Epithelial cell of proximal tubule (primary cell): ENCODE results near the gene MYB. TPM values are rescaled to one million over a fixed set of nuclear protein-coding genes. Genes with fewer than 3 reads are reported as not detected.
"Not testable (repeated sequence)": the region's sequence is repeated elsewhere in the genome, so short reads cannot be mapped to it uniquely, and the experiment has no call there.

Experiments used
- DNase-seq: peaks from one replicate; pipeline ENCODE4 v3.0.0-alpha.2; 2011; ENCODE audit warnings: low read depth
- H3K4me3 ChIP-seq: 2 replicates; pipeline ENCODE4 v1.5.1; 2011; ENCODE audit warnings: low read depth, mild to moderate bottlenecking, low read length
- total RNA-seq: library from RNA; depleted of rRNA; stranded (reverse); fragments of >200 nt; gene quantifications from 2 replicates; pipeline ENCODE4 v1.2.3, GENCODE V29; 2015
- TF ChIP-seq, protein P1 (sequence below): conservative IDR thresholded peaks from 2 replicates; pipeline ENCODE4 v1.5.1; 2012; ENCODE audit warnings: low read depth, mild to moderate bottlenecking, low read length

The MYB gene
- total RNA-seq, 1 donor from 2014 or later: 1.4 TPM

DNA sequence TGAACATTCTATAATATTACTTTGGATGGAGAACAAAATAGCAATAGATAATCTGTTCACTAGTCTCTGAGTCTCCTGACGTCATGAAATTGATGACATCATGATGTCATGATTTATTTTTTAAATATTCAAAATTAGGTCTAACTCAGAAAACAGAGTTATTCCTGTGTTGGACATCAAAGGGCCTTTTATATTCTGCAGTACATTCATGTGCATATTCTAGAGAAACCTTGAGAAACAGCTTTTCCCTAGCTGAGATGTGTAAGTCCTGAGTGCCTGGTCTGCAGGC is 53.3 kb downstream of the MYB start:
- H3K4me3 ChIP-seq: no peak overlapping the region
- no peak for DNase-seq
- TF ChIP-seq, protein P1, sequence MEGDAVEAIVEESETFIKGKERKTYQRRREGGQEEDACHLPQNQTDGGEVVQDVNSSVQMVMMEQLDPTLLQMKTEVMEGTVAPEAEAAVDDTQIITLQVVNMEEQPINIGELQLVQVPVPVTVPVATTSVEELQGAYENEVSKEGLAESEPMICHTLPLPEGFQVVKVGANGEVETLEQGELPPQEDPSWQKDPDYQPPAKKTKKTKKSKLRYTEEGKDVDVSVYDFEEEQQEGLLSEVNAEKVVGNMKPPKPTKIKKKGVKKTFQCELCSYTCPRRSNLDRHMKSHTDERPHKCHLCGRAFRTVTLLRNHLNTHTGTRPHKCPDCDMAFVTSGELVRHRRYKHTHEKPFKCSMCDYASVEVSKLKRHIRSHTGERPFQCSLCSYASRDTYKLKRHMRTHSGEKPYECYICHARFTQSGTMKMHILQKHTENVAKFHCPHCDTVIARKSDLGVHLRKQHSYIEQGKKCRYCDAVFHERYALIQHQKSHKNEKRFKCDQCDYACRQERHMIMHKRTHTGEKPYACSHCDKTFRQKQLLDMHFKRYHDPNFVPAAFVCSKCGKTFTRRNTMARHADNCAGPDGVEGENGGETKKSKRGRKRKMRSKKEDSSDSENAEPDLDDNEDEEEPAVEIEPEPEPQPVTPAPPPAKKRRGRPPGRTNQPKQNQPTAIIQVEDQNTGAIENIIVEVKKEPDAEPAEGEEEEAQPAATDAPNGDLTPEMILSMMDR: no peak

DNA sequence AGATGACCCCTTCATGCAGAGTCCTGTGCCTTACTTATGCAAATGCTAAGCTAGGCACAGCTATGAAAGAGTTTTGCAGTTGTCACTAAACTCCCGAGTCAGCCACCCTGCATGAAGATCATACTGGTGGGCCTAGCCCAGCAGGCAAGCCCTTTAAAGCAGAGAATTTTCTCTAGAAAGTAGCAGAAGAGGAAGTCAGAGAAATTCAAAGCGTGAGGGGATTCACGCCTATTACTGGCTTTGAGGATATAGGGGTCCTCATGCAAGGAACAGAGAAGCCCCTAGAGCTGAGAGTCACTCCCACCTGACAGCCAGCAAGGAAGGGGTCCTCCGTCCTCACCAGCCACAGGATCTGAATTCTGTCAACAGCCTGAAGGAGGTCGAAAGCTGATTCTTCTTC is 54.6 kb downstream of the MYB start:
- no peak for DNase-seq
- TF ChIP-seq, protein P1: no peak
- H3K4me3 ChIP-seq: no peak overlapping the region

DNA sequence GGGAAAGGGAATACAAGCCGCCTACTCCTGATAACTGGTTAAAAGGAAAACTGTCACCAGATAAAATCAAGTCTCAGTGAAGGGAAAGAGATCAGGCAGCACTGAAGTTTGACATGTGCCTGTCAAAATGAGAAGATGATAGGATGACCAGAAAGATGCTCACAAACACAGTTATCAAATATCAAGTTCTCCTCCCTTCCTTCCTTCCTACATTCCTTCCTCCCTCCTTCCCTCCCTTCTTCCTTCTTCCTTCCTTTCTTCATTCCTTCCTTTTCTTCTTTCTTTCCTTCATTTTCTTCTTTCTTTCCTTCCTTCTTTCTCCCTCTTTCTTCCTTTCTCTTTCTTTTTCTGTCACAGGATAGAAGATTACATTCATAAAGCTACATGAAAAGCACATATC is 55.2 kb downstream of the MYB start:
- TF ChIP-seq, protein P1: no peak
- no peak for DNase-seq

DNA sequence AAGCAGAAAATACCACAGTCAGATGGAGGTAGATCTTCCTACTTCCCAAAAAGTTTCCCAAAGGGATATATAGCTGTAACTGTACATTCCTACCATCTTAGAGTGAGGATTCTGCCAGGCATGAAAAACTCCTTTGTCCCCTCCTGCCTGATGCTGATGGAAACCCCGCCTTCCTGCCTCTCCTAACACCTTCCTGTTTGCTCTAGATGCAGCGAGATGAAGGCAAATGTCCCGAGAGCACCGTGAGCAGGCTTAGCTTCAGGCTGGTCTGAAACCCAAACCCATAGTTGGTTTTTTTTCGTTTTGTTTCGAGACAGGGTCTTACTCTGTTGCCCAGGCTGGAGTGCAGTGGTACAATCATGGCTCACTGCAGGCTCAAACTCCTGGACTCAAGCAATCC is 55.6 kb downstream of the MYB start:
- TF ChIP-seq, protein P1: no peak
- H3K4me3 ChIP-seq: no peak overlapping the region
- no peak for DNase-seq

More for the DNA sequence above, 55.2 kb downstream of the MYB start:
- H3K4me3 ChIP-seq: no peak overlapping the region

DNA sequence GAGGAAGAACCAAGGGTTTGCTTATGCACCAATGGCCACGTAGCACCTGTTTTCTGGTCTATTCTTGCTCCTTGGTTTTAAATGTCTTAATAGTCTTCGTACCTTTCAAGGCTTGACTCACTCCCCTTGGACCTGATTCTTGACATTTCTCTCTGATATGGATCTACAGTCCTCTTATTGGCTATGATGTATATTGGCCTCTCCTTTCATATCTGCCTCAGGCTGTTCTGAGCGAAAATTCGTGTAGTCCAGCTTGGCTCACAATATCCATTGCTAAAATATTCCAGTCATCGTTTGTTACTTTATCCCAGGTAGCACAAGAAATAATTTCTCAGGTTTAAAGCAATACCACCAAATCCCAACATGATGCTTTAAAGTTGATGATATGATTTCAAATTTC is 59.6 kb downstream of the MYB start:
- H3K4me3 ChIP-seq: no peak overlapping the region
- TF ChIP-seq, protein P1: no peak
- DNase-seq: no peak

DNA sequence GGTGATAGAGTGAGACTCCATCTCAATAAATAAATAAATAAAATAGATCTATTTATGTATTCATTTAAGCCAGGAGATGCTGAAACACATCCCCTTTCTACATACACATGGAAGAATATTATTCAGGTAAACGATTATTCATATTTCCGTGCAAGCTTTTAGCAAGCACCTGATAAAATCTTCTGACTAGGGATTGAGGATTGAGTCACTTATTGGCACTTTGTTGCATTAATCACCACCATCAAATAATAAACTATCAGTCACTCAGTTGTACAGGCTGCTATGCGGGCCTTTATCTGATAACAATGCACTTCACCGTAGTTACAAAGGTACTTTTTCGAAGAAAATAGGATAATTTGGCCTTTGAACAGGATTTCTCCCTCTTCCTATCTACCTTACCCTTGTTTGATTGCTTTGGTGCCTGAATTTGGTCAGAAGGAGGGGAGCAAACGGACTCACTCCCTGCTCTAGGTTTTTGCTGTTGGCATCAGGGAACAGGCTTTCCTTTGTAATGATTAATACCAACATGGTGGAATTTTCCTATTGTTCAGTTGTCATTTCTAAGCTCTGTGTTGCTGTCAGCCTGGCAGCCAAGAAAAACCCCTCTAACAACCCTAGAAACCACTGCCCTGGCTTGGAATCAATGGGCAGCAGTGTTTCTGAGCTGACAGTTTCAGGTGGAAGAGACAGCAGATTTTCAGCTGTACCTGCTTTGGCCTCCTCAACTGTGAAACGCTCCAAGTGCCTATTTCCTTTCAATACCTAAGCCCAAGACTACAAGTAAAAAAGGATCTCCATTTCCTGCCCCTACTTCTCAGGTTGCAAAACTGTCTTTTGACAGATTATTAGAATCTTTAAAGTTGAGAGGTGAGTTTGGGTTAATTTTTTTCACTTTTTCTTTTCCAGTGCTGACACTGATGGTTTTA is 63.0 kb downstream of the MYB start:
- TF ChIP-seq, protein P1: no peak
- DNase-seq: no peak
- H3K4me3 ChIP-seq: no peak overlapping the region

DNA sequence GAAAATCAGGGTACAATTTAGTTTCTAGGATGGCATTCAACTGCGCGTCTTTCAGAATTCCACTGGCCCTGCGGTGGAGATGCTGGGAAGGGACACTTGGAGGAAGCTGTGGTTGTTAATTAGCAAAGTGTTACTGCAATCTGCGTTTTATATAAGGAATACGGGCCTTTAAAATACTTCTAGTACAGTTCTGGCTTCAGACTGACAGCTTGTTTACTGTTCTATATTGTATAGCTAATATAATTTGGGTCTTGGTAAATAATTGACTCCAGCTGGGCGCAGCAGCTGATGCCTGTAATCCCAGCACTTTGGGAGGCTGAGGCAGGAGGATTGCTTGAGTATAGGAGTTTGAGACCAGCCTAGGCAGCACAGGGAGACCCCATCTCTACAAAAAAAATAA is 63.7 kb downstream of the MYB start:
- H3K4me3 ChIP-seq: no peak overlapping the region
- DNase-seq: no peak
- TF ChIP-seq, protein P1: no peak

DNA sequence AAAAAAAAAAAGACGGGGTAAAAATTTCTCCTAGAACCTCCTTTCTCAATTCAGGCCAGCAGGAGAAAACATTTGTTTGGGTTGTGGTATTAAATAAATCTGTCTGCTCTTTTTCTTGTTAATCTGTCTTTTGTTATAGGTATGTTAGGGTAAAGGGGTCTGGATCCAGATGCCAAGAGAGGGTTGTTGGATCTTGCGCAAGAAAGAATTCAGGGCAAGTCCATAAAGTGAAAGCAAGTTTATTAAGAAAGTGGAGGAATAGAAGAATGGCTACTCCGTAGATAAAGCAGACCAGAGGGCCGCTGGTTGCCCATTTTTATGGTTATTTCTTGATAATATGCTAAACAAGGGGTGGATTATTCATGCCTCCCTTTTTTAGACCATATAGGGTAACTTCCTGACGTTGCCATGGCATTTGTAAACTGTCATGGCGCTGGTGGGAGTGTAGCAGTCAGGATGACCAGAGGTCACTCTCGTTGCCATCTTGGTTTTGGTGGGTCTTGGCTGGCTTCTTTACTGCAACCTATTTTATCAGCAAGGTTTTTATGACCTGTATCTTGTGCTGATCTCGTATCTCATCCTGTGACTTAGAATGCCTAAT is 65.4 kb downstream of the MYB start:
- DNase-seq: not testable (repeated sequence)

More for the DNA sequence above, 65.4 kb downstream of the MYB start:
- H3K4me3 ChIP-seq: not testable (repeated sequence)
